A549 (cell line): Measurements from ENCODE around the gene MSX2. TPM values are rescaled to one million over a fixed set of nuclear protein-coding genes. Genes with fewer than 3 reads are reported as not detected.
"Not testable (repeated sequence)": the region's sequence is repeated elsewhere in the genome, so short reads cannot be mapped to it uniquely, and the experiment has no call there.

Experiments
- ATAC-seq, 2 experiments: fragments of 200-7000 bp in 1 of 2; fragments of >200 bp in 1 of 2; cut with Nextera tagmentation in 1 of 2; cut with Tn5 transposase in 1 of 2; 3 replicates each; pipeline versions ENCODE4 v1.8.0 to v1.9.1; 2018 to 2020; ENCODE audit warnings: mild to moderate bottlenecking in 1 of 2, moderate library complexity in 1 of 2
- CTCF ChIA-PET: fragments of 300-600 bp; sonication (Branson Sonifier 250); formaldehyde crosslinking; extraction: SDS; loops from one replicate; lab custom pipeline; 2021; ENCODE audit warnings: antibody characterized with exemption, inconsistent platforms; lab: Yijun Ruan, JAX
- POLR2A ChIA-PET: fragments of 350-600 bp; formaldehyde crosslinking; extraction: SDS; loops from one replicate; lab custom pipeline; 2021; ENCODE audit warnings: antibody characterized with exemption, inconsistent platforms; lab: Yijun Ruan, JAX
- DNase-seq, 2 experiments: peaks; one replicate each; pipeline versions ENCODE4 v3.0.0 to v3.0.0-alpha.2; 2011 to 2016; ENCODE audit warnings: low read depth in 1 of 2, low spot score in 1 of 2
- FAIRE-seq: peaks from 2 replicates; lab custom pipeline; 2011; peaks lifted over from hg19 to GRCh38; lab: Jason Lieb, UNC
- H3K27ac ChIP-seq, 2 experiments: fragments of >200 bp; sonication (Bioruptor Twin); formaldehyde crosslinking; 3 replicates each; pipeline ENCODE4 v1.5.1; 2016 to 2017
- H3K4me1 ChIP-seq: fragments of >200 bp; sonication (Bioruptor Twin); formaldehyde crosslinking; 3 replicates; pipeline ENCODE4 v1.6.1; 2016
- H3K4me2 ChIP-seq: fragments of >200 bp; sonication (Bioruptor Twin); formaldehyde crosslinking; 3 replicates; pipeline ENCODE4 v1.6.1; 2016
- H3K4me3 ChIP-seq: fragments of >200 bp; sonication (Bioruptor Twin); formaldehyde crosslinking; 3 replicates; pipeline ENCODE4 v1.5.1; 2016
- H3K9me3 ChIP-seq: fragments of >200 bp; sonication (Bioruptor Twin); formaldehyde crosslinking; 3 replicates; pipeline ENCODE4 v1.6.1; 2016
- BCL3 ChIP-seq: fragments of >200 bp; sonication (Bioruptor Twin); formaldehyde crosslinking; IDR thresholded peaks from 3 replicates; pipeline ENCODE4 v1.6.1; 2016
- CBX2 ChIP-seq: fragments of 200-600 bp; sonication (generic); IDR thresholded peaks from 2 replicates; pipeline ENCODE4 v1.6.1; 2016; ENCODE audit warnings: low read depth, mild to moderate bottlenecking, borderline replicate concordance
- CBX8 ChIP-seq: fragments of 200-600 bp; sonication (generic); IDR thresholded peaks from 2 replicates; pipeline ENCODE4 v1.6.1; 2016
- HDAC2 ChIP-seq: fragments of 200-600 bp; sonication (generic); IDR thresholded peaks from 2 replicates; pipeline ENCODE4 v1.6.1; 2016
- HEYL ChIP-seq: fragments of 250-450 bp; sonication (Bioruptor Pico); IDR thresholded peaks from 2 replicates; pipeline ENCODE4 v1.8.0; 2021; ENCODE audit warnings: mild to moderate bottlenecking, moderate library complexity
- HMGXB4 ChIP-seq: fragments of 250-450 bp; sonication (Bioruptor Pico); IDR thresholded peaks from 2 replicates; pipeline ENCODE4 v1.5.0; 2021; ENCODE audit warnings: mild to moderate bottlenecking, moderate library complexity, borderline replicate concordance
- HOXA7 ChIP-seq: fragments of 250-450 bp; sonication (Bioruptor Pico); IDR thresholded peaks from 2 replicates; pipeline ENCODE4 v1.5.0; 2020; ENCODE audit warnings: mild to moderate bottlenecking, moderate library complexity
- HOXB5 ChIP-seq: fragments of 250-450 bp; sonication (Bioruptor Pico); IDR thresholded peaks from 2 replicates; pipeline ENCODE4 v1.5.0; 2020; ENCODE audit warnings: mild to moderate bottlenecking, moderate library complexity
- JUNB ChIP-seq: fragments of >200 bp; sonication (Bioruptor Twin); formaldehyde crosslinking; IDR thresholded peaks from 2 replicates; pipeline ENCODE4 v1.6.1; 2016
- MAFK ChIP-seq: fragments of 450-650 bp; IDR thresholded peaks from 2 replicates; pipeline ENCODE4 v1.6.1; 2014; ENCODE audit not compliant: partially characterized antibody
- MYC ChIP-seq: IDR thresholded peaks from 2 replicates; pipeline ENCODE4 v1.6.1; 2012; ENCODE audit warnings: mild to moderate bottlenecking, inconsistent platforms, low read length, improper control_type of control experiment, borderline replicate concordance
- NR3C1 ChIP-seq: fragments of >200 bp; sonication (Bioruptor Twin); formaldehyde crosslinking; IDR thresholded peaks from 3 replicates; pipeline ENCODE4 v1.6.1; 2017
- POLR2A ChIP-seq: IDR thresholded peaks from 2 replicates; pipeline ENCODE4 v1.6.1; 2012; ENCODE audit warnings: mild to moderate bottlenecking, low read length
- POLR2AphosphoS2 ChIP-seq: conservative IDR thresholded peaks from 2 replicates; pipeline ENCODE4 v1.6.1; 2012; ENCODE audit warnings: low read length, improper control_type of control experiment, inconsistent platforms
- RAD21 ChIP-seq, 2 experiments: fragments of >200 bp in 1 of 2; sonication (Bioruptor Twin) in 1 of 2; formaldehyde crosslinking in 1 of 2; IDR thresholded peaks in 1 of 2; conservative IDR thresholded peaks in 1 of 2; 2 replicates in 1 of 2; 3 replicates in 1 of 2; pipeline ENCODE4 v1.6.1; 2012 to 2018; ENCODE audit warnings: inconsistent platforms in 1 of 2
- RARB ChIP-seq: fragments of 250-450 bp; sonication (Bioruptor Pico); IDR thresholded peaks from 2 replicates; pipeline ENCODE4 v1.8.0; 2021; ENCODE audit warnings: mild to moderate bottlenecking, moderate library complexity
- RCOR1 ChIP-seq: fragments of 150-350 bp; IDR thresholded peaks from 2 replicates; pipeline ENCODE4 v1.6.1; 2014; ENCODE audit warnings: antibody characterized with exemption, low read length, low read depth
- RFX5 ChIP-seq: fragments of 450-650 bp; IDR thresholded peaks from 2 replicates; pipeline ENCODE4 v1.7.1; 2014; ENCODE audit warnings: antibody characterized with exemption, mild to moderate bottlenecking, moderate library complexity
- RNF2 ChIP-seq: fragments of 200-600 bp; sonication (generic); IDR thresholded peaks from 2 replicates; pipeline ENCODE4 v1.6.1; 2016; ENCODE audit warnings: low read depth, mild to moderate bottlenecking, antibody characterized with exemption, moderate library complexity, borderline replicate concordance
- SREBF2 ChIP-seq: fragments of 450-650 bp; IDR thresholded peaks from 2 replicates; pipeline ENCODE4 v1.6.1; 2014; ENCODE audit warnings: mild to moderate bottlenecking, moderate library complexity
- ZC3H11A ChIP-seq: fragments of 450-650 bp; IDR thresholded peaks from 2 replicates; pipeline ENCODE4 v1.6.1; 2014; ENCODE audit warnings: antibody characterized with exemption, mild to moderate bottlenecking
- ZFP36 ChIP-seq: fragments of 450-650 bp; IDR thresholded peaks from 2 replicates; pipeline ENCODE4 v1.6.1; 2014; ENCODE audit warnings: borderline replicate concordance; ENCODE audit not compliant: partially characterized antibody
- ZNF302 ChIP-seq: fragments of 250-450 bp; sonication (Bioruptor Pico); IDR thresholded peaks from 2 replicates; pipeline ENCODE4 v1.9.0; 2021; ENCODE audit warnings: inconsistent platforms, mild to moderate bottlenecking, moderate library complexity
- WGBS: methylation state at CpG from one replicate; pipeline ENCODE4 v1.1.6; 2017; ENCODE audit errors: missing lambda C conversion rate; 5-methylcytosine and 5-hydroxymethylcytosine counted together
- polyA plus RNA-seq, 4 experiments: library from polyadenylated mRNA; depleted of rRNA in 3 of 4; stranded (reverse); fragments of >200 nt; fragmentation: RNase III in 1 of 4; extraction: RNeasy Plus Mini Kit Qiagen cat#74134 plus additional on column Dnase treatment in 1 of 4; gene quantifications; 2 replicates in 3 of 4; 3 replicates in 1 of 4; pipeline ENCODE4 v1.2.3, GENCODE V29; 2011 to 2017
- TF ChIP-seq, protein P1 (sequence below): IDR thresholded peaks from 2 replicates; pipeline ENCODE4 v1.6.1; 2012

MSX2 gene
- polyA plus RNA-seq, 2 of the 4 experiments (the other 2 are of a cell fraction), result 2.4 to 2.6 TPM

- ATAC-seq (no peak), DNase-seq (no peak), FAIRE-seq (no peak)
- Histone ChIP-seq H3K4me1 (no peaks in the 10 kb centered on the region), H3K27ac (no peak overlapping the region), H3K4me2 (no peak overlapping the region), H3K4me3 (no peak overlapping the region), H3K9me3 (no peaks in the 10 kb centered on the region; the same call in 2 of the 3 replicates)
- ChIA-PET CTCF (interaction anchor here (0.9 to 2.0 kb wide), 3 partner anchors 9 to 340 kb away, joined by 3 to 8 read pairs (median 7); no protein-coding TSS in a partner anchor), POLR2A (no interaction called here)
- TF ChIP-seq ZC3H11A, result no peak
- no peak for TF ChIP-seq HDAC2
- TF ChIP-seq NR3C1, result no peak
- no peak for TF ChIP-seq RFX5
- no peak for TF ChIP-seq SREBF2
- TF ChIP-seq ZFP36, result no peak
- TF ChIP-seq HEYL (CRISPR knock-in tag), result no peak
- TF ChIP-seq CBX2, result no peak
- TF ChIP-seq, protein P1, sequence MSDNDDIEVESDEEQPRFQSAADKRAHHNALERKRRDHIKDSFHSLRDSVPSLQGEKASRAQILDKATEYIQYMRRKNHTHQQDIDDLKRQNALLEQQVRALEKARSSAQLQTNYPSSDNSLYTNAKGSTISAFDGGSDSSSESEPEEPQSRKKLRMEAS, result no peak
- no peak for TF ChIP-seq CBX8
- TF ChIP-seq POLR2A, result no peak
- 34% methylated on average over 3 of the region's 3 CpGs for whole genome bisulfite sequencing
Observed at GRCh38 chr5:174759091-174759490, 34.7 kb downstream of the MSX2 start.

- no peak overlapping the region for H3K4me3 ChIP-seq
- no peaks in the 10 kb centered on the region; the same call in 2 of the 3 replicates for H3K9me3 ChIP-seq
- DNase-seq (no peak), ATAC-seq (no peak), FAIRE-seq (no peak)
- no peak overlapping the region for H3K4me2 ChIP-seq
- TF ChIP-seq JUNB (no peak), RCOR1 (no peak), MYC (no peak), HOXA7 (CRISPR knock-in tag) (no peak), BCL3 (no peak), RAD21 (conservative IDR thresholded peaks at IDR 0.05 in 1 of 2, IDR thresholded peaks at IDR 0.05 in 1 of 2) (no peak), HOXB5 (no peak), POLR2AphosphoS2 (no peak), ZNF302 (CRISPR knock-in tag) (no peak), HMGXB4 (CRISPR knock-in tag) (no peak), CBX8 (no peak), RARB (CRISPR knock-in tag) (no peak), MAFK (no peak), ZC3H11A (no peak), CBX2 (no peak), RNF2 (no peak)
- H3K27ac ChIP-seq, result no peak overlapping the region
- 51% methylated on average over 11 of the region's 11 CpGs for WGBS
- POLR2A ChIA-PET, result no interaction called here
- H3K4me1 ChIP-seq, result no peaks in the 10 kb centered on the region
- CTCF ChIA-PET, result no interaction called here
Observed at GRCh38 chr5:174760721-174761120, 36.3 kb downstream of the MSX2 start.

DNA sequence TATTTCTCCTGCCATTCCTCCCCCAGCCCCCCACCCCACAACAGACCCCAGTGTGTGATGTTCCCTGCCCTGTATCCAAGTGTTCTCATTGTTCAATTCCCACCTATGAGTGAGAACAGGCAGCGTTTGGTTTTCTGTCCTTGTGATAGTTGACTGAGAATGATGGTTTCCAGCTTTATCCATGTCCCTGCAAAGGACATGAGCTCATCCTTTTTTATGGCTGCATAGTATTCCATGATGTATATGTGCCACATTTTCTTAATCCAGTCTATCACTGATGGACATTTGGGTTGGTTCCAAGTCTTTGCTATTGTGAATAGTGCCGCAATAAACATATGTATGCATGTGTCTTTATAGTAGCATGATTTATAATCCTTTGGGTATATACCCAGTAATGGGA, 37.0 kb downstream of the MSX2 start:
- H3K9me3 ChIP-seq, ATAC-seq, H3K4me1 ChIP-seq, H3K4me2 ChIP-seq, POLR2A ChIA-PET, H3K4me3 ChIP-seq, FAIRE-seq, H3K27ac ChIP-seq, DNase-seq: not testable (repeated sequence)
- CTCF ChIA-PET, result interaction anchor here (1.0 kb wide), 1 partner anchor 342 kb away, joined by 3 read pairs; no protein-coding TSS in a partner anchor
- 0% methylated on average over 2 of the region's 2 CpGs for WGBS
